ENCODE measurements around the gene KRTAP10-8.

DNA sequence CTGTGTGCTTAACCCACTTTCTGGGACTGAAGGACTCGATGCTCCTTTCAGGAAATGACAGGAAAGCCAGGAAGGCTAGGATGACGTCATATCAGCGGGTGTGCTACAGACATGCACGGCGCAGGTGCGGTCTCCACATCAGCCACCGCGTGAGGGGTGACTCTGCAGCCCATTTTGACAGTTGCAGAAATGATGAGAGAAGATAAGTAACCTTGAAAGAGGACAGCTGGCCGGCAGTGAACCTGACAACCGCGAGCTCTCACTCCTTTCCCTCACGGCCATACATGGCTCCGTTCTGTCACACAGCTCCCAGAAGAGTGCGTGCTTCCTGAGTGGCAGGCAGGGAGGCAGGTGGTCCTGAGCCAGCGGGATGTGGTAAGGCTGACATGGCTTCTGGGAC lies 29.8 kb upstream of the KRTAP10-8 start:
- TF ChIP-seq POLR2AphosphoS5 (IDR thresholded peaks at IDR 0.05) = no peak
- TF ChIP-seq, protein P1, sequence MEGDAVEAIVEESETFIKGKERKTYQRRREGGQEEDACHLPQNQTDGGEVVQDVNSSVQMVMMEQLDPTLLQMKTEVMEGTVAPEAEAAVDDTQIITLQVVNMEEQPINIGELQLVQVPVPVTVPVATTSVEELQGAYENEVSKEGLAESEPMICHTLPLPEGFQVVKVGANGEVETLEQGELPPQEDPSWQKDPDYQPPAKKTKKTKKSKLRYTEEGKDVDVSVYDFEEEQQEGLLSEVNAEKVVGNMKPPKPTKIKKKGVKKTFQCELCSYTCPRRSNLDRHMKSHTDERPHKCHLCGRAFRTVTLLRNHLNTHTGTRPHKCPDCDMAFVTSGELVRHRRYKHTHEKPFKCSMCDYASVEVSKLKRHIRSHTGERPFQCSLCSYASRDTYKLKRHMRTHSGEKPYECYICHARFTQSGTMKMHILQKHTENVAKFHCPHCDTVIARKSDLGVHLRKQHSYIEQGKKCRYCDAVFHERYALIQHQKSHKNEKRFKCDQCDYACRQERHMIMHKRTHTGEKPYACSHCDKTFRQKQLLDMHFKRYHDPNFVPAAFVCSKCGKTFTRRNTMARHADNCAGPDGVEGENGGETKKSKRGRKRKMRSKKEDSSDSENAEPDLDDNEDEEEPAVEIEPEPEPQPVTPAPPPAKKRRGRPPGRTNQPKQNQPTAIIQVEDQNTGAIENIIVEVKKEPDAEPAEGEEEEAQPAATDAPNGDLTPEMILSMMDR (IDR thresholded peaks at IDR 0.05) = no peak
